Endodermal cell (in vitro differentiated cells): Measurements from ENCODE around the gene REX1BD. TPM values are rescaled to one million over a fixed set of nuclear protein-coding genes. Genes with fewer than 3 reads are reported as not detected.
"Not testable (repeated sequence)": the region's sequence is repeated elsewhere in the genome, so short reads cannot be mapped to it uniquely, and the experiment has no call there.

Experiments
- DNase-seq: peaks from one replicate; pipeline ENCODE4 v3.0.0-alpha.2; 2017
- H3K27ac ChIP-seq: 2 replicates; pipeline ENCODE4 v1.5.1; 2013; ENCODE audit warnings: mild to moderate bottlenecking, low read depth, low read length, moderate library complexity
- H3K27me3 ChIP-seq: 2 replicates; pipeline ENCODE4 v1.6.1; 2013; ENCODE audit warnings: mild to moderate bottlenecking, low read length, moderate library complexity; ENCODE audit not compliant: insufficient read depth, control insufficient read depth, poor library complexity, severe bottlenecking
- H3K36me3 ChIP-seq: 2 replicates; pipeline ENCODE4 v1.7.0; 2013; ENCODE audit warnings: mild to moderate bottlenecking, low read length, moderate library complexity; ENCODE audit not compliant: control insufficient read depth, insufficient read depth
- H3K4me1 ChIP-seq: one replicate; pipeline ENCODE4 v1.7.0; 2013; ENCODE audit warnings: low read length; ENCODE audit not compliant: control insufficient read depth, insufficient read depth
- H3K4me3 ChIP-seq: 2 replicates; pipeline ENCODE4 v1.5.1; 2013; ENCODE audit warnings: mild to moderate bottlenecking, low read length, moderate library complexity
- H3K9ac ChIP-seq: 2 replicates; pipeline ENCODE4 v1.6.1; 2013; ENCODE audit warnings: mild to moderate bottlenecking, low read length, moderate library complexity; ENCODE audit not compliant: poor library complexity, severe bottlenecking; ENCODE audit errors: extremely low read depth
- H3K9me3 ChIP-seq: 2 replicates; pipeline ENCODE4 v1.6.1; 2013; ENCODE audit warnings: mild to moderate bottlenecking, low read length, moderate library complexity; ENCODE audit not compliant: control insufficient read depth
- H3K27ac Mint-ChIP-seq: 2 replicates; pipeline ENCODE4 v1.8.0; 2020; ENCODE audit warnings: mixed read lengths
- H3K27me3 Mint-ChIP-seq: 2 replicates; pipeline ENCODE4 v1.8.0; 2021; ENCODE audit warnings: mild to moderate bottlenecking, mixed read lengths; ENCODE audit not compliant: insufficient read depth
- H3K36me3 Mint-ChIP-seq: 2 replicates; pipeline ENCODE4 v1.8.0; 2020; ENCODE audit warnings: low read depth, mixed read lengths
- H3K4me1 Mint-ChIP-seq: 2 replicates; pipeline ENCODE4 v1.8.0; 2020; ENCODE audit warnings: mixed read lengths
- H3K4me3 Mint-ChIP-seq: 2 replicates; pipeline ENCODE4 v1.8.0; 2020; ENCODE audit warnings: mild to moderate bottlenecking, moderate library complexity, mixed read lengths
- H3K9me3 Mint-ChIP-seq: 2 replicates; pipeline ENCODE4 v1.8.0; 2020; ENCODE audit warnings: mild to moderate bottlenecking, mixed read lengths
- CTCF ChIP-seq: fragments of 200-600 bp; sonication (generic); conservative IDR thresholded peaks from 2 replicates; pipeline ENCODE4 v1.5.0; 2021; ENCODE audit warnings: antibody characterized with exemption, mild to moderate bottlenecking
- WGBS, 2 experiments: methylation state at CpG; one replicate each; pipeline versions ENCODE4 v1.1.5 to v1.1.7; 2013; ENCODE audit warnings: missing lambda C conversion rate in 2 of 2, mixed read lengths in 1 of 2; ENCODE audit not compliant: insufficient coverage in 1 of 2, insufficient read length in 1 of 2; 5-methylcytosine and 5-hydroxymethylcytosine counted together
- total RNA-seq, 2 donors: library from RNA; stranded (reverse); fragmentation: NEBNext Ultra II Directional in 1 of 2; extraction: Animal tissue kit (Norgen Biotek cat#: 25700) in 1 of 2; gene quantifications; 2 replicates in 1 of 2; 3 replicates in 1 of 2; pipeline ENCODE4 v1.2.1, GENCODE V29; 2021

REX1BD gene
- total RNA-seq, 2 donors from 2014 or later: 76.9 to 83.9 TPM

GRCh38 chr19:18590273-18591272 lies 2.0 kb downstream of the REX1BD start:
- H3K4me3 ChIP-seq: peak overlapping the region; percentile 86
- no peaks in the 10 kb centered on the region for H3K27me3 ChIP-seq
- peak overlapping the region; percentile 65 for H3K9ac ChIP-seq
- Mint-ChIP-seq H3K36me3 (peaks cover 5% of the 10 kb centered on the region), H3K27ac (peak overlapping the region; percentile 95), H3K4me3 (peak overlapping the region; percentile 77), H3K27me3 (no peaks in the 10 kb centered on the region), H3K4me1 (peaks cover 22% of the 10 kb centered on the region), H3K9me3 (no peaks in the 10 kb centered on the region)
- peak overlapping the region; percentile 54 for H3K27ac ChIP-seq
- H3K9me3 ChIP-seq: no peaks in the 10 kb centered on the region
- H3K4me1 ChIP-seq: peaks cover 3% of the 10 kb centered on the region
- peak; percentile 84 for TF ChIP-seq CTCF
- 31 to 57% methylated on average over 20 to 40 of the region's 40 CpGs for WGBS, 2 experiments
- H3K36me3 ChIP-seq: peaks cover 9% of the 10 kb centered on the region
- peak; percentile 99 for DNase-seq

GRCh38 chr19:18591735-18592385 lies 3.3 kb downstream of the REX1BD start:
- Mint-ChIP-seq H3K27ac (no peak overlapping the region), H3K4me1 (peaks cover 22% of the 10 kb centered on the region), H3K36me3 (peaks cover 5% of the 10 kb centered on the region), H3K9me3 (no peaks in the 10 kb centered on the region), H3K27me3 (no peaks in the 10 kb centered on the region), H3K4me3 (no peak overlapping the region)
- peaks cover 3% of the 10 kb centered on the region for H3K4me1 ChIP-seq
- WGBS, 2 experiments: 95% methylated on average over 20 to 22 of the region's 22 CpGs
- H3K27ac ChIP-seq: no peak overlapping the region
- peaks cover 9% of the 10 kb centered on the region for H3K36me3 ChIP-seq
- H3K9ac ChIP-seq: no peak overlapping the region
- no peaks in the 10 kb centered on the region for H3K9me3 ChIP-seq
- H3K27me3 ChIP-seq: no peaks in the 10 kb centered on the region
- DNase-seq: no peak
- no peak for TF ChIP-seq CTCF
- H3K4me3 ChIP-seq: no peak overlapping the region

GRCh38 chr19:18592732-18593131 lies 4.1 kb downstream of the REX1BD start:
- not testable (repeated sequence) for H3K4me3 ChIP-seq, H3K27ac ChIP-seq, H3K27me3 Mint-ChIP-seq, H3K36me3 Mint-ChIP-seq, H3K36me3 ChIP-seq, H3K9me3 Mint-ChIP-seq, H3K27me3 ChIP-seq, H3K9me3 ChIP-seq, H3K9ac ChIP-seq, H3K4me1 ChIP-seq
- Mint-ChIP-seq H3K4me3 (peak overlapping the region; percentile 53), H3K27ac (peak overlapping the region; percentile 58), H3K4me1 (peaks cover 22% of the 10 kb centered on the region)
- WGBS, 2 experiments: 87 to 95% methylated on average over 5 of the region's 5 CpGs
- peak; percentile 38 for DNase-seq
